ENCODE data around the gene ATP6V1G2. TPM values are rescaled to one million over a fixed set of nuclear protein-coding genes. Genes with fewer than 3 reads are reported as not detected.
A peak's percentile ranks its signal among the peaks of the same experiment; 100 is the strongest.
"Not testable (repeated sequence)": the region's sequence is repeated elsewhere in the genome, so short reads cannot be mapped to it uniquely, and the experiment has no call there.

Gene ATP6V1G2
- total RNA-seq (1 to 10 TPM; 2.7 to 7.5 (median 4.8) TPM), polyA plus RNA-seq (1 to 10 TPM in 1 of 2 donors, under 1 TPM in 1; 0.38 to 1.9 TPM), total RNA-seq (1.5 reads per million, percentile 4 among the genes with 10 or more reads in this experiment)

DNA sequence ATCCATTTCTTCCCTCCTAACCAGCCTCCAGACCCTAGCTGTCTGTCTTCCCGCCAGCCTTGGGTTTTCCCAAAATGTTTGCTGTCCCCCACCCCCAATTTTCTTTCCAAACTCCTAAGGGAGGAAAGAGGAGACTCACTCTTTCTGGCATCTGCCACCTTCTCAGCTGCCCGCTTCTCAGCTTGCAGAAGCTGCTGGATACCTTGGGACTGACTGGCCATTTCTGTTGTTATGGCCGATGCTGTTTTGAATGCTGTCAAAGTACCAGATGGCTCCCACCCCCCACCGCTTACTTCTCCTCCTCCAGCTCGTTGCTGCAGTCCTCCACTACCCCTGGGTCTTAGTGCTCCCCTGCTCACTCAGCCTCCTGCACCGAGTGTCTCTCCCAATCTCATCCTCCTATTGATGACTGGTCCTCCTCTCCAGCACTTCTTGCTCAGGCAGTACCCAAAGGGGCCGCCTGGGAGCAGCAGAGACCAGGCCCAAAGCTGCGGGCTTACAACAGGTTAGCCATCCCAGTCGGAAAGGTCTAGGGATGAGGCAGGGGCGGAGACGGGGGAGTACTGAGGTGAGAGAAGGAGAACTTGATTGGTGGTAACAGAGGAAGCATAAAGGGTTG, at the start of gene ATP6V1G2:
TSS of gene ATP6V1G2 (minus strand) at position 270 of the 619 bp plus-strand sequence. CDS start at position 221, 49 bp downstream.
- peak; percentile 68 to 88 (median 80) for DNase-seq
- H3K4me3 Mint-ChIP-seq: peak within 1 kb of the TSS; percentile 81 to 97 (median 91)
- Histone ChIP-seq H3K9me3 (ENCODE audit: control insufficient read depth in 2 of 3, low read length in 3 of 3) (no peaks in the 10 kb centered on the region), H3K27me3 (ENCODE audit: control insufficient read depth in 2 of 2, insufficient read depth in 2 of 2, low read length in 2 of 2) (no peaks in the 10 kb centered on the region), H3K27ac (ENCODE audit: low read depth, low read length) (peak within 1 kb of the TSS; percentile 89), H3K36me3 (ENCODE audit: control insufficient read depth in 2 of 3, insufficient read depth in 3 of 3, low read length in 3 of 3) (no peaks in the 10 kb centered on the region), H3K4me3 (ENCODE audit: low read length) (peak within 1 kb of the TSS; percentile 68), H3K4me1 (ENCODE audit: control insufficient read depth in 2 of 2, insufficient read depth in 2 of 2, low read length in 2 of 2) (peaks cover 23 to 31% of the 10 kb centered on the region in 2 donors)
- H3K9me3 Mint-ChIP-seq: peaks cover 0 to 7% (median 0%) of the 10 kb centered on the region in 11 donors
- ChIA-PET CTCF (interaction anchor here (0.5 to 13.5 kb wide), 8 partner anchors 11 to 287 kb away, joined by 3 to 501 read pairs (median 4); partner anchors contain the start of genes LST1, LTB, NCR3 and TNF), POLR2A (interaction anchor here (0.9 to 53.8 kb wide), 4 partner anchors 12 to 150 kb away, joined by 3 to 3078 read pairs (median 6); partner anchors contain the start of genes AIF1, LST1, LTA and LTB)
- H3K27me3 Mint-ChIP-seq: no peaks in the 10 kb centered on the region
- peak within 1 kb of the TSS; percentile 78 to 98 (median 95) for H3K27ac Mint-ChIP-seq
- H3K36me3 Mint-ChIP-seq: peaks cover 0 to 3% (median 0%) of the 10 kb centered on the region in 5 donors
- ATAC-seq: peak; percentile 73
- H3K4me1 Mint-ChIP-seq: peaks cover 22 to 59% (median 47%) of the 10 kb centered on the region in 7 donors
- intact Hi-C loops (cut with micrococcal nuclease): loop anchor here (1.0 to 10.0 kb wide), 8 partner anchors 52 to 412 kb away; partner anchors contain the start of genes ABHD16A (in 1 of the 2), EHMT2 (in 1 of the 2), LY6G6F (in 1 of the 2) and NELFE (in 1 of the 2)

DNA sequence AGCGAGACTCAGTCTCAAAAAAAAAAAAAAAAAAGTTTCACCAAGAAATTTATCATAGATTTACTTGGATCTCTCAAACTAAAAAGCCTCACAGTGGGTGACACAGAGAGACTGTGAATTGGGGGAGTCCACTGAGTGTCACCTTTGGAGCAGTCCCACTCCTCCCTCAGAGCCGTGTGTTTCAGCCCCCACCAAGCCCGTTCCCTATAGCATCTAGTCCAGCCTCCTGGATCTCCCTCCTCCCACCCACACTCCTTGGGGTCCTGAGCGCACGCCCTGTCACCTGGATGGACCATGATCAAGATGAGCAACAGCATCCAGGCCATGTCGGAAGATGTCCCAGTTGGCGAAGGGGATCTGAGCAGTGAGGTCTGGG, 46.0 kb upstream of the ATP6V1G2 start:
- Mint-ChIP-seq H3K27me3 (no peaks in the 10 kb centered on the region), H3K4me1 (peaks cover 39 to 78% (median 68%) of the 10 kb centered on the region in 7 donors), H3K4me3 (peak overlapping the region; percentile 10 to 82 (median 72)), H3K27ac (peak overlapping the region; percentile 81 to 99 (median 90)), H3K9me3 (peaks cover 0 to 1% (median 0%) of the 10 kb centered on the region in 11 donors), H3K36me3 (peaks cover 0 to 16% (median 4%) of the 10 kb centered on the region in 5 donors)
- Histone ChIP-seq H3K27me3 (ENCODE audit: control insufficient read depth in 2 of 2, insufficient read depth in 2 of 2, low read length in 2 of 2) (no peaks in the 10 kb centered on the region), H3K27ac (ENCODE audit: low read depth, low read length) (peak overlapping the region; percentile 55), H3K36me3 (ENCODE audit: control insufficient read depth in 2 of 3, insufficient read depth in 3 of 3, low read length in 3 of 3) (no peaks in the 10 kb centered on the region), H3K4me3 (ENCODE audit: low read length) (peak overlapping the region; percentile 44), H3K9me3 (ENCODE audit: control insufficient read depth in 2 of 3, low read length in 3 of 3) (no peaks in the 10 kb centered on the region), H3K4me1 (ENCODE audit: control insufficient read depth in 2 of 2, insufficient read depth in 2 of 2, low read length in 2 of 2) (peaks cover 51 to 62% of the 10 kb centered on the region in 2 donors)
- ATAC-seq (no peak), DNase-seq (no peak)
- CTCF ChIA-PET: interaction anchor here (0.7 to 13.5 kb wide), 3 partner anchors 11 to 43 kb away, joined by 3 to 687 read pairs (median 501); partner anchors contain the start of genes ATP6V1G2, LST1, LTB and NFKBIL1
- intact Hi-C loops (cut with micrococcal nuclease): no loop called here
- POLR2A ChIA-PET: interaction anchor here (0.6 to 66.4 kb wide), 3 partner anchors 28 to 394 kb away, joined by 3 to 3078 read pairs (median 3); partner anchors contain the start of genes ATP6V1G2, DDX39B, LST1 and LTA

DNA sequence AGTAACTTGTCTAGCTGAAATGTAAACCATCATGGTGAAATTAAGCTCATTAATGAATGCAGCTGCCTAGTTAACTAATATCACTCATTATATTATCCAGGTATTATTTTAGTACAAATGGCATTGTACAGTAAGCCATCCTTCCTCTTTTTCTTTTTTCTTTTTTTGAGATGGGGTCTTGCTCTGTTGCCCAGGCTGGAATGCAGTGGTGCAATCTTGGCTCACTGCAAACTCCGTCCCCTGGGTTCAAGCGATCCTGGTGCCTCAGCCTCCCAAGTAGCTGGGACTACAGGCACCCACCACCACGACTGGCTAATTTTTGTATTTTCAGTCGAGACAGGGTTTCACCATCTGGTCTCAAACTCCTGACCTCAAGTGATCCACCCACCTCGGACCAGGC, 44.3 kb upstream of the ATP6V1G2 start:
- not testable (repeated sequence) for H3K27ac ChIP-seq (ENCODE audit: low read depth, low read length)
- CTCF ChIA-PET: interaction anchor here (1.0 to 18.2 kb wide), 2 partner anchors 7 to 10 kb away, joined by 4 to 687 read pairs; partner anchors contain the start of gene NCR3
- POLR2A ChIA-PET: interaction anchor here (53.8 to 66.4 kb wide), 2 partner anchors 5 to 27 kb away, joined by 3078 read pairs; partner anchors contain the start of genes AIF1, ATP6V1G2, DDX39B and LST1

DNA sequence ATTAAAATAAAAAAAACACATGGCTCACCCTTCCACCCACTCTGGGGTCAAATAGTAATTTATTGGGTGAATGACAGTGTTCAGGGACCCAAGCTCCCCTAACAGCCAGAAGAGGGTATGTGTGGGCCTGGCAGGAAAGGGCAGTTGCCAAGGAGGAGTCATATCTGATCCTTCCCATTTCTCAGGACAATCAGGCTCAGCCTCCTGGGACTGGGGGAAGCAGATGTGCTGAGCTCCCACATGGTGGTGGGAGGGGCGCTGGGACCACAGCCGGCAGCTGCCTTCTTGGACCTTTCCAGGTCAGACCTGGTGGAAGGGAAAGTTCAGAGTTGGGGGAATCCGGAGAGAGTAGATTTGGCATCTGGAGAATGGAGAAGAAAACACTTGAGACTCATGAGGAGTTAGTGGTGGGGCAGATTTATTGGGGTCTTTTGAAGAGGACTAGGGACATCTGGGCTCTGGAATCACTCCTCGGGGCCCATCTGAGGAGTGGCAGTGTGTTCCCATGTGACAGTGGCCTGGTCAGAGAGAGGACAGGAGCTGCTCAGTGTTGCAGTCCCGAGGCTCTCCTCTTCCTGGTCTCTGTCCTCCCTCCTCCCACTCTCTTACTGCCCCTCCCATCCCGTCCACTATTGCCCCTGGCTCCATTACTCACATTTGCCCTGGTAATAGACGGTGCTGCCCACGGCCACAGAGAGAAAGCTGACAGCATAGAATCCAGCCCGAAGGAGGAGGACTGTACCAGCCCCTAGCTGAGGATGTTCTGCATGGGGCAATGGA, 42.7 kb upstream of the ATP6V1G2 start:
- Mint-ChIP-seq H3K9me3 (peaks cover 0 to 5% (median 0%) of the 10 kb centered on the region in 11 donors), H3K27ac (peak overlapping the region; percentile 69 to 99 (median 82)), H3K4me1 (peaks cover 39 to 87% (median 72%) of the 10 kb centered on the region in 7 donors), H3K27me3 (no peaks in the 10 kb centered on the region), H3K4me3 (peak overlapping the region in 5 of 10 donors; percentile 25 to 88 (median 39)), H3K36me3 (peaks cover 0 to 22% (median 4%) of the 10 kb centered on the region in 5 donors)
- H3K4me3 ChIP-seq (ENCODE audit: low read length): no peak overlapping the region
- DNase-seq: no peak
- H3K27me3 ChIP-seq (ENCODE audit: control insufficient read depth in 2 of 2, insufficient read depth in 2 of 2, low read length in 2 of 2): no peaks in the 10 kb centered on the region
- peak overlapping the region; percentile 97 for H3K27ac ChIP-seq (ENCODE audit: low read depth, low read length)
- no peaks in the 10 kb centered on the region for H3K9me3 ChIP-seq (ENCODE audit: control insufficient read depth in 2 of 3, low read length in 3 of 3)
- POLR2A ChIA-PET: interaction anchor here (53.8 to 66.4 kb wide), 2 partner anchors 7 to 25 kb away, joined by 3078 read pairs; partner anchors contain the start of genes AIF1, ATP6V1G2, DDX39B and LST1
- intact Hi-C loops (cut with micrococcal nuclease): no loop called here
- no peak for ATAC-seq
- H3K4me1 ChIP-seq (ENCODE audit: control insufficient read depth in 2 of 2, insufficient read depth in 2 of 2, low read length in 2 of 2): peaks cover 69% of the 10 kb centered on the region in 2 donors
- H3K36me3 ChIP-seq (ENCODE audit: control insufficient read depth in 2 of 3, insufficient read depth in 3 of 3, low read length in 3 of 3): no peaks in the 10 kb centered on the region
- CTCF ChIA-PET: interaction anchor here (0.8 to 18.2 kb wide), 2 partner anchors 9 to 42 kb away, joined by 3 to 687 read pairs; partner anchors contain the start of genes ATP6V1G2 and NCR3

More for the DNA sequence above, 44.3 kb upstream of the ATP6V1G2 start:
- intact Hi-C loops (cut with micrococcal nuclease); H3K9me3 Mint-ChIP-seq; H3K4me3 ChIP-seq (ENCODE audit: low read length); H3K36me3 ChIP-seq (ENCODE audit: control insufficient read depth in 2 of 3, insufficient read depth in 3 of 3, low read length in 3 of 3); ATAC-seq; DNase-seq; H3K9me3 ChIP-seq (ENCODE audit: control insufficient read depth in 2 of 3, low read length in 3 of 3); H3K27me3 ChIP-seq (ENCODE audit: control insufficient read depth in 2 of 2, insufficient read depth in 2 of 2, low read length in 2 of 2); H3K27me3 Mint-ChIP-seq: not testable (repeated sequence)
- Mint-ChIP-seq H3K4me3 (peak overlapping the region in 1 of 10 donors; percentile 14), H3K27ac (peak overlapping the region; percentile 5 to 99 (median 77)), H3K36me3 (peaks cover 0 to 22% (median 4%) of the 10 kb centered on the region in 5 donors), H3K4me1 (peaks cover 41 to 78% (median 70%) of the 10 kb centered on the region in 7 donors)
- H3K4me1 ChIP-seq (ENCODE audit: control insufficient read depth in 2 of 2, insufficient read depth in 2 of 2, low read length in 2 of 2): peaks cover 62 to 64% of the 10 kb centered on the region in 2 donors

DNA sequence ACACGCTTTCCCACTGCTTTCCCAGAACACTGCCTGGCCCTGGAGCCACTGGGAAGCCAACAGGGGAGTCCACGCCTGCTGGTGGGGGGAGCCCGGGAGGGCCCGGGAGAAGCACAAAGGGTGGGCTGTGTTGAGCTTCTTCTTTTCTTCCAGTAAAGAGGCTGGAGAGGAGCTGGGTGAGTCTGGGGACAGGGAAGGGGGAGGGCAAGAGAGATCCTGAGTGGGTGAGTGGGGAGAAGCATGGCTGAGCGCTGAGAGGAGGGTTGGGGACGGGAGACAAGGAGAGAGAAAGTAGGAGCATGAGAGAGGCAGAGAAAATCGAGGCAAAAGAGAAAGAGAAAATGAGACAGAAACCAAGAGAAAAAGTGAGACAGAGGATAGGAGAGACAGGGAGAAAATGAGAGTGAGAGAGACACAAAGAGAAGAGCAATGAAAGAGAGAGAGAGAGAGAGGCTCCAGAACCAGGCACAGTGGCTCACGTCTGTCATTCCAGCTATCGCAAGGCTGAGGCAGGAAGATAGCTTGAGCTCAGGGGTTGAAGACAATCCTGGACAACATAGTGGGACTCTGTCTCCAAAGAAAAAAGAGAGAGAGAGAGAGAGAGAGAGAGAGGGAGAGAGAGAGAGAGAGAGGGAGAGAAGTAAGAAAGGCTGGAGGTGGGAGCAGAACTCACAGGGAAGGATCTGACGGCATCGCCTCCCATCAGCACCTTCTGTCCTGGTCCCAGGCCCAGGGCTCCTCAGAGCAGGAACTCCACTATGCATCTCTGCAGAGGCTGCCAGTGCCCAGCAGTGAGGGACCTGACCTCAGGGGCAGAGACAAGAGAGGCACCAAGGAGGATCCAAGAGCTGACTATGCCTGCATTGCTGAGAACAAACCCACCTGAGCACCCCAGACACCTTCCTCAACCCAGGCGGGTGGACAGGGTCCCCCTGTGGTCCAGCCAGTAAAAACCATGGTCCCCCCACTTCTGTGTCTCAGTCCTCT, 41.7 kb upstream of the ATP6V1G2 start:
- H3K4me3 Mint-ChIP-seq: peak overlapping the region; percentile 64 to 93 (median 78)
- peaks cover 0 to 24% (median 4%) of the 10 kb centered on the region in 5 donors for H3K36me3 Mint-ChIP-seq
- Histone ChIP-seq H3K9me3 (ENCODE audit: control insufficient read depth in 2 of 3, low read length in 3 of 3) (no peaks in the 10 kb centered on the region), H3K36me3 (ENCODE audit: control insufficient read depth in 2 of 3, insufficient read depth in 3 of 3, low read length in 3 of 3) (no peaks in the 10 kb centered on the region), H3K27me3 (ENCODE audit: control insufficient read depth in 2 of 2, insufficient read depth in 2 of 2, low read length in 2 of 2) (no peaks in the 10 kb centered on the region), H3K27ac (ENCODE audit: low read depth, low read length) (peak overlapping the region; percentile 97), H3K4me3 (ENCODE audit: low read length) (peak overlapping the region; percentile 18), H3K4me1 (ENCODE audit: control insufficient read depth in 2 of 2, insufficient read depth in 2 of 2, low read length in 2 of 2) (peaks cover 67 to 69% of the 10 kb centered on the region in 2 donors)
- H3K4me1 Mint-ChIP-seq: peaks cover 37 to 86% (median 70%) of the 10 kb centered on the region in 7 donors
- peak overlapping the region; percentile 90 to 99 (median 95) for H3K27ac Mint-ChIP-seq
- intact Hi-C loops (cut with micrococcal nuclease): no loop called here
- no peaks in the 10 kb centered on the region for H3K27me3 Mint-ChIP-seq
- peaks cover 0 to 5% (median 0%) of the 10 kb centered on the region in 11 donors for H3K9me3 Mint-ChIP-seq
- DNase-seq: no peak
- POLR2A ChIA-PET: interaction anchor here (1.0 to 66.4 kb wide), 4 partner anchors 8 to 248 kb away, joined by 5 to 3078 read pairs (median 1542); partner anchors contain the start of genes AIF1, ATP6V1G2, DDX39B and LST1
- CTCF ChIA-PET: interaction anchor here (0.6 to 18.2 kb wide), 5 partner anchors 10 to 248 kb away, joined by 3 to 687 read pairs (median 41); partner anchors contain the start of genes ATP6V1G2, DDX39B, NCR3 and NFKBIL1
- no peak for ATAC-seq

Measured in naive thymus-derived CD4-positive, alpha-beta T cell (primary cell).